HG03095 (cell line): ENCODE measurements around the gene CIZ1.
A peak's percentile ranks its signal among the peaks of the same experiment; 100 is the strongest.

Source experiments
- ATAC-seq: cut with Tn5 transposase; IDR thresholded peaks from one replicate; pipeline ENCODE4 v1.9.1; 2021; ENCODE audit warnings: moderate library complexity; ENCODE audit not compliant: unreplicated experiment

CIZ1 gene

DNA sequence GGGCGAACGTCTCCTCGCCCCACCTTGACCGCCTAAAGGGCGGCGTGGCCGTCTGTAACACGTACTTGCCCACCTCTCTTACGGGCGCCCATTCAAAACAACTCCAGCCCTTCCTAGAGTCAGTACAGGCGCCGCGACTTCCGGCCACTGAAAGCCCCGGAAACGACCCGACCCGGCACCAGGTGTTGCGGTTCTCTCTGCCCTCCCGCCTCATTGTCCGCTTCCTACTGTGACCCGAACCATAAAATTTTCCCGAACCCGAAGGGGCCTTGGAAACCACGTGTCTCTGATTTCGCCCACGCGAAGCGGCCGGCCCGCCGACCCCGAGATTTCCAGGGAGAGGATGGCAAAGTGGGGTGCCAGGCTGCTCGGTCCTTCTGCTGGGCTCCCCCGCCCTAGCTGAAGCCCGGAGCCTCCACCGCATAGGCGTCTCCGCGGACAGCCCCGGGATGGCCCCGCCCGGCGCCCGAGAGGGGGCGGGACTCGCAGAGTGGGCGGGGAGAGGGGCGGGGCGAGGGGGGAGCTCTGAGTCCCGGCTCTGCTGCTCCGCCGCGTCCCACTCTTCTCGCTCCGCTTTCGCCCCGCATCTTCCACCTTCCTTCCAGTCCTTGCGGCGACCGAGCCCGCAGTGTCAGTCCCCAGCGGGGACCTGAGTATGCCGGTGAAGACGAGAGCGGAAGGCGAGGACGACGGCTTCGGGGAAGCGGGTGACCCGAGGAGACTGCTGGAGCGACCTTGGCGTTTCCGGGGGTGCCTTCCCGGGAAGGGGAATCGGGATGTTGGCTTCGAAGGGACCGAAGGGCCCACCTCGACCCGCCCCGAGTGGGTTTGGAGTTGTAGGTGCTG, 63.2 kb downstream of the CIZ1 start:
- ATAC-seq = peak; percentile 56

GRCh38 chr9:128127568-128127989, 63.8 kb downstream of the CIZ1 start, which contains the start of gene PTGES2:
TSS of gene PTGES2 (minus strand) at chr9:128127729. CDS start at chr9:128127717, 12 bp downstream.
- peak; percentile 45 for ATAC-seq

GRCh38 chr9:128125580-128126354, 65.6 kb downstream of the CIZ1 start:
- ATAC-seq = no peak

GRCh38 chr9:128124873-128125579, 66.3 kb downstream of the CIZ1 start:
- no peak for ATAC-seq

DNA sequence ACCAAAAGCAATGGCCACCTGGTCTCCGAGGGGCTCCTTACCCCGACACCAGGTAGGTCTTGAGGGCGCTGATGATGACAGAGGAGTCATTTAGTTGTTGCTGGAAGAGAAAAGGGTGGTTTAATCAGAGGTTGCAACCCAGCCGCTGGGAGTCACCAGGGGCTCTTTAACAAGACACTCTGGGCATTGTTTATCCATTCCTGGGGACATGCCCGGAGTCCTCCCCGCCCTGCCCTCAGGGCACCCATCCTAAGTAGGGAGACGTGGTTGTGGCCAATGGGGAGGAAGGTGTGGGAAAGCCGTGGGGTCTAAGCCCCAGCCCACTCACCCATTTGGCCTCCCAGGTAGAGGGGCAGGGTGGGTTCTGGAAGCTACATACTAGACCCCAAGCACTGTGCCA, 66.9 kb downstream of the CIZ1 start:
- no peak for ATAC-seq

GRCh38 chr9:128123451-128124080, 67.8 kb downstream of the CIZ1 start:
- no peak for ATAC-seq

- ATAC-seq = no peak
Observed at GRCh38 chr9:128122809-128123175, 68.6 kb downstream of the CIZ1 start.

- no peak for ATAC-seq
Observed at GRCh38 chr9:128121924-128122808, 69.2 kb downstream of the CIZ1 start.

GRCh38 chr9:128121466-128121810, 69.9 kb downstream of the CIZ1 start:
- ATAC-seq = no peak

DNA sequence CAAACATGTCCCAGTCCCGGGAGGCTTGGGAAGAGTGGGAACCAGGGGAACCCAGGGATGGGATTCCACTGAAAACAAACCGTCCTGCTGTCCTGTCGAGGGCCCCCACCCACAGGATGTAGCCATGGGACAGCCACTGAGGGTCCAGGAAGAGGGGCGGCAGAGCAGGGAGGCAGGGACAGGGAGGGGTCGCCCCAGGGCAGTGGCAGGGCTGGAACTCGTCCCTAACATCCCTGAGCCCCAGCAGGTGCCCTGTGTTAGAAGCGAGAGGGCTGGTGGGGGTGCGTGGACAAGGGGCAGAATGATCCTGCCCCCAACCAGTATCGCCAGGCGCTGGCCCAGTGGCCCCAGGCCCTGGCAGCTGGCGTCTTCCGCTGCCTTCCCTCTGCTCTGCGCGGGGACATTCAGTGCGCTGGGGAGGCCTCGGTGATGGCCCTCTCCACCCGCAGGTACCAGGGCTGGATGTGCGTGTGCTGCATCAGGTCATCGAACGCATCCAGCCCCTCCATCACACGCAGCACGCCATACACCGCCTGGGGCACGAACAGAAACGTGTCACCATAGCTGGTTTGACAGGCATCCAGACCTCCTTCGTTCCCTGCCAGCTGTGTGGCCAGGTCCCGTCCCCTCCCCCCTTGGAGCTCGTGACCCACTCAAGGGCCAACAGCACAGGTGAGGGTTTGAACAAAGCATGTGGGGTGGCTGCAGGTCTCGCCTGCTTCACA, 70.5 kb downstream of the CIZ1 start:
- ATAC-seq = no peak

DNA sequence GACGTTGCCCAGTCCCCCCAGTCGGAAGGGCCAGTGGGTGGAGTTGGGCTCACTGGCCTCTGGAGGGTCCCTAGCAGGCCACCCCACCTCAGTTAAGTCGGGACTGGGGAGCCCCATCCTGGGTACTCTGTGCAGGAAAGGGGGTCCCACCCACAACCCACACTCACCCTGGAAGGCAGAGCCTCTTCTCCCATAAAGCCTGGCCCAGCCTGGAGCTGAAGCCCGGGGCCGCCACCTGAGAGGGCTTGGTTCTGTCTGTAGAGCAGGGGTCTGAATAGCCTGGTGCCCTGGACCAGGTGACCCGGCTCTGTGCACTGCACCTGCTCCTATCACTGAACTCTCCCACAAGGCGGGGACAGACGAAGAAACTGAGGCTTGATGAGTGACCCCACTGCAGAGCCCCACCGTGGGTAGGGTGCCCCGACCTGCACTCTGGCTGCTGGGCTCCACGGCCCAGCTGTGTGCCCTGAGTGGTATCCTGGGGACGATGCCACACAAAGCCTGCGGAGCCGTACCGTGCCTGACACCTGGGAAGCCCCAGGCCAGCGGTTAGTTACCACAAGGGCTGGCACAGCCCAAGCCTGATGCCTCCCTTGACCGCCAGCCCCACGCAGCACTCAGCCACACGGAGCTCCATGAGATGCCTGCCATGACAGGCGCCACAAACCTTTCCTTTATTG, 71.2 kb downstream of the CIZ1 start:
- ATAC-seq = no peak

- no peak for ATAC-seq
Observed at GRCh38 chr9:128118971-128119665, 72.3 kb downstream of the CIZ1 start.

GRCh38 chr9:128118472-128118857, 72.9 kb downstream of the CIZ1 start:
- ATAC-seq = no peak

DNA sequence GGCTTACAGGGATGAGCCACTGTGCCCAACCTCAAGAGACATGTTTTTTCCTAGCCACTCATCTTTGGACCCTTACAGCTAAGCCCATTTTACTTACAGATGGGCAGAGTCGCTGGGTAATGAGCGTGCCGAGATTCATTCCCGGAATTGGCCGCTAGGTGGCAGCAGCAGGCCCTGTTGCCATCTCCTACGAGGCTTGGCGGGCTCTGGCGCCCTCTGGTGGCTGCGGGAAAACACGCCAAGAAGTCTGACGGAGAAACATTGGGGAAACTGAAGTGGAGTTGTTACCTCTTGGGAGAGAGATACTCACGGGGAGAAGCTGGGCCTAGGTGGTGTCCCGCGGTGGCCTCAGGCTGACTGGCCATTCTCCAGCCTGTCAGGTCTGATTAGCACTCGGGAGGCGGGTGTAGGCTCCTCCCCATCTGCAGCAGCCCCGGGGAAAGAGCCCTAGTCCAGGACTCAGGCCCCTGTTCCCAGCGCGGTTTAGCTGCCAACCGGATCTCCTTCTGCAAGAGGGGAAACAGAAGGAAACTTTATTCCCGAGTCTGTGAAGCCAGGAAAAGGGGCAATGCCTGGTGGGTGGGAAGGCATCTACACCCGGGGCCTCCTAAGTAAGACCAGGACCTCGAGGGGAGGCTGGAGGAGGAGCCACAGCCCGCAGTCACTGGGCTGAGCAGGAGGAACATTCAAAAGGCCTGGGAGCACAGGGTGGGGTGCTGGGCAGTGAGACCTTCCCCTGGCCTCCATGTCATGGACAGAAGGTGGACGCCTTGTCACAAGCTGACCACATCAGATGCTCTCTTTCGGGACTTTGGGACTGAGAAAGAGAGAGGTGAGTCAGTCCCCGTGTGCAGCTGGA, 73.5 kb downstream of the CIZ1 start:
- no peak for ATAC-seq

- no peak for ATAC-seq
Observed at GRCh38 chr9:128116104-128117083, 75.0 kb downstream of the CIZ1 start.
